GM18861 (cell line): ENCODE measurements around the gene FAM118B.

Experiments
- ATAC-seq: cut with Tn5 transposase; IDR thresholded peaks from one replicate; pipeline ENCODE4 v1.9.1; 2021; ENCODE audit not compliant: unreplicated experiment

Gene FAM118B

DNA sequence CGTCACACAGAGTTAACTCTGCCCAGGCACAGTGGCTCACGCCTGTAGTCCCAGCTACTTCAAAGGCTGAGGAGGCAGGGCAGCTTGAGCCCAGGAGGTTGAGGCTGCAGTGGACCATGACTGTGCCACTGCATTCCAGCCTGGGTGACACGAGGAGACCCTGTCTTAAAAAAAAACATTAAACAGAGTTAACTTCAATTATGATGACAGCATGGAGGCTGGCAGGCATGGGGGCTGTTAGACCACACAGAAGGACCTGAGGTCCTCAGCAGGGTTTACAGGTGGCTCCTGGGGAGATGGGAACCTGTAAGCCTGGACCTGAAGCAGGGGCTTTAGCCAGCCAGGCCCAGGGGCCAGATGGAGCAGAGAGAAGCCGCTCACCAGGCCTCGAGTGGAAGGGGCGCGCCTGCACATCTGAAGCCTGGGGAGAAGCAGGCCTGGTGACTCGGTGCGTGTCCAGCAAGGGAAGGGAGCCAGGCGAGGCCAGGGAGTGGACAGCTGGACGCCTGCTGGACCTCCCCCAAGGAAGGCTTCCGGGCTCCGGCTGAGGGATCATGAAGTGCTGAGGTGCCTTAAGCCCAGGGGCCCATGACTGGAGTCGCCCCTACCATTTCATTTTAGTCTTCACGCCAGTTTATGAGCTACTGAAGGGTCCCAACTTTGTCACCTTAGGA, 25.4 kb upstream of the FAM118B start:
- no peak for ATAC-seq

DNA sequence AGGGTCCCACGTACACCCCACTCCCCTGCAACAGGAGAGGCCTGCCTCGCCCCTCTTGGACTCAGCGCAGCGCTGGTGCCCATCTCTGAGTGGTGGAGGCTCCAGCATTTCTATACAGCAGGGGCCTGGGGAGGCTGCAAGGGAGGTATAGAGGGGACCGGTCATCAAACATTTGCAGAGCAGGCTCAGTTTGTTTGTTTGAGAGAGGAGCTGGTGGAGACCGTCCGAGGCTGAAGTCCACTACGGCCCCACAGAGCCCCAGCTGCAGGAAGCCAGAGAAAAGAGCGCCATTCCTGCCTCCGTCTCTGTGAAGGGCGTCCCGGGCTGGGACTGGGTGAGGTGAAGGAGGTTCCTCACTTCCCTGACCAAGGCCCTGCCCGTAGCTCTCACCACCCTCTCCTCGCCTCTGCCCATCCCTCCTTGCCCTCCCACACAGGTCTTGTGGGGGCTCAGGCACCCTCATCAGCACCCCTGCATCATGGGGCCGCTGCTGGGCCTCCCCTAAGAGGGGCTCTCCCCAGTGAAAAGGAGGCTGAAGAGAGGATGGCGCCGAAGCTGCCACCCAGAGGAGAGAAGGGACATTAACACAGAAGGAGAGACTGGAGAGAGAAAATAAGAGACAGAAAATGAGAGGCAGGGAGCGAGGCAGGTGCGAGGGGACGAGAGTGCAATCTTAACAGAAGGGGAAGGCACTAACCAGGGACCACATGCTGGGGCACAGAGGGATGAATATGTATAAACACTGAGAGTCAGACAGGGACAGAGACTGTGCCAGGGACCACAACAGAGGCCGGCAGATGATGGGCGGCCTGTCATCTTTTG, 24.7 kb upstream of the FAM118B start:
- no peak for ATAC-seq

DNA sequence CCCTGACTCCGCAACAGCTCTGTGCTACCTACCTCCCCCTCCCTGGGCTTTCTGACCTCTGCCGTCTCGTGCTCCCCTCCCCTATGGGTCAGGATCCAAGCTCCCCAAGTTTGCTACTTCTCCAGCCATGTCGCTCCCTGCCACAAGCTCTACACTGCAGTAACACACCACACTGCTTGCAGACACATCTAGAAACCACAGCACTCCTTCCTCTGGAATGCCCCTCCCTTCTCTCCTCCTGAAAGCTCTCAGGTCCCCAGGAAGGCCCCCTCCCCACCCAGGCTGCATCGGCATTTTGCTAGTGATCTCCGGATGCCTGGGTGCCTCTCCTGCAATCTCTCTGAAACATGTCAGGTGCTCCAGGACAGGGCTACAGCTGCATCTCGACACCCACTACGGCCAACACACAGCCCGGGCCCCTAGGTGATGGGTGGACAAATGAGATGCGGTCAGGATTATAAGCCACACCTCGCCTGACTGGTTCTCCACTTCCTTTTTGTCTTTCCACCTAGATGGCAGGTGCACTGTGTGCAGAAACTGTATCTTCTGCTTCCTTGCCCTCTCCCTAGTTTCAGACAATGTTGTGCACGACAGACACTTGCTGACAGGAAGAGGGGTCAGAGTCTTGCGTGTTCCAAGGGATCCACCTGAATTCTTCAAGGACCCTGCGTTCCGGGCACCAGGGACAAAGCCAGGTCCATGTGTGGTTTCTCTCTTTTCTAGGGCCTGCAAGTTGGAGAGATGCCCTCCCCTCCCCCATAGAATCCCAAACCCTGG, 23.1 kb upstream of the FAM118B start:
- peak; percentile 69 for ATAC-seq

DNA sequence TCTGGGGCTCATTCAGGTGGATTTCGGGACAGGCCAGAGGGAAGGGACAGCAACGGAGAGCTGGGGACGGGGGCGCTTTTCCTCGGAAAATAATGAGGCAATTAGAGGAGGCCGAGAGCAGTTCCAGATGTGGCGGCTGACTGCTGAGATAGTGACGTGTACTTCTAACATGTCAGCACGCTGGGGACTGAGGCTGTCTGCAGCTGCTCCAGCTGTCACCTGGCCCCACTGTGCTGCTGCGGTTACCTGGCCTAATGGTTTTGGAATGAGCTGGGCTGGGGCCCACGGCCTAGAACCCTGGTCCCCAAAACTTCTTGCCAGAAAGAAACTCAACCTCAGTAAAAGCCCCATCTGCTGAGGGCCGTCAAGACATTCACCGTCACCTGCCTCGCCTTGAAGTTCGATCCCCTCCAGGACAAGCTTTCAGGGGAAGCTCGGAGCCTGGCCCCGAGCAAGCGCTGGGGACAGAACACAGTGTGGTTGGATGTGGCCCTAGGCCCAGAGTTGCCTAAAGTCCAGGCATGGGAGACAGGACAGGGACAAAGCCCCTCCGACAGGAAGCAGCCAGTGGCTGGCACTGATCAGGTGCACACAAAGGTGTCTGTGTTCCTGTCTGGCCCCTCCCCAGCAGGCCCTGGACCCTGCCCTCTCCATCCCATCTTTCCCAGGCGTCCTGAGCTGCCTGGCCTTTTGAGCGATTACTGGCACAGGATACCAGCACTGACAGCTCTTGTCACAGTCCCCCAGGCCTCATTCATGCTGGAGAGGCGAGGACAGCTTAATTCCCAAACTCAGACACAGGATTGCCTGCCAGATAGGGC, 22.3 kb upstream of the FAM118B start:
- ATAC-seq = peak; percentile 57

DNA sequence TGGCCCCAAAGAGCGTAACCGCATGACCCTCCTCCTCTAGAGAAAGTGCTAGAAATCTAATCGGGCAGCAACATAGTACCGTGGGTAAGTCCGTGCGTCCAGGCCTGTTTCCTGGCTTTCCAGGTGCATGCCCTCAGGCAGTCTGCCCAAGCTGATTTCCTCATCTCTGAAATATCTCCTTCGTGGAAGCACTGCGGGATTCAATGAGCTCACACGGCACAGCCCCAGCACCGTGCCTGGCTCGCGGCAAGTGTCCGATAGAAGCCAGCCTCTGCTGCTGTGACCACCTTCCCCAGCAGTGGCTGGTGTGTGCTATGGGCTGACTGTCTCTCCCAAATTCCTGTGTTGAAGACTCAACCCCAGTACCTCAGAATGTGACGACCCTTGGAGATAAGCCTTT, 20.8 kb upstream of the FAM118B start:
- no peak for ATAC-seq

DNA sequence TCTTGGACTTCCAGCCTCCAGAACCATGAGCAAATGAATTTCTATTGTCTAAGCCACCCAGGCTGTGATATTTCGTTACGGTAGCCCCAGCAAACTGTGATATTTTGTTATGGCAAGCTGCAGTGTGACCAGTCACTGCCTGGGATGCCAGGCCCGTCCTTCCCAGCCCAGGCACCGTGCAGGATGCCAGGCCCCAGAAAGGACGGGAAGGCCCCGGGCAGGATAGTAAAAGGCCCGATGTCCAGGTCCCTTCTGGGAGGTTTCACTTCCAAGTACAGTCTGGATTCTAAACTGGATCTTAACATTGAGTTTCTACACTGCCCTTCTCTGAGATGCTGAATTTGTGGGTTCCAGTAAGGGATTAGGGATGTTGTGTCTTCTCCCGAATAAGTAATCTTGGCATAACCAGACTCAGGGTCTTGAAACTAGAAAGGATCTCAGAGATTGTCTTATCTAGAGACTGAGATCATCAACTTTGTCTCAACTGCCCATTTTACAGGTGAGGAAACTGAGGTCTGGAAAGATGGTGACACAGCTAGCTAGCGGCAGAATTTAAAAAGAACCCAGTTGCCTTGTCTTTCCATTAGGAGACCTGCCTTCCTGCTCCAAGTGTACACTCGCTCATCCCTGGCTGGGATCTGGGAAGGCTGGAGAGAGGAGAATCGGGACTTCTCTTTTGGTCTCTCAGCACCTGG, 20.1 kb upstream of the FAM118B start:
- no peak for ATAC-seq

DNA sequence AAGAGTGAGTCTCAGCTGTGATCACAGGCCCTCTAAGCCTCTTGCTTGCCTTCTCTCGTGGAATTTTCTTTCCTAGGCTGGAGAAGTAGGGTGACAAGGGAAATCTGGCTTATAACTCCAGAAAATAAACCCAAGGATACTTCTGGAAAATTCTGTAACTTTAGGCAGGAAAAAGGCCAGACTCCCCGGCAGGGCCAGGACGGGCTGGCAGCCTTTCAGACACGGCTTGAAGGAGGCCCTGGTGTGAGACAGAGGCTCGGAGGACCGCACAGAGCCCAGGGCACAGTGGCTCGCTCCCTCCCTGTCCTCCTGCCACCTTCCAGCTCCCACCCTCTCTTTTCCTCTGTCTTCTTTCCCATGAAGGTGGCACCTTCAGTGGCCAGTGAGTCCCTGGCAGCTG, 19.2 kb upstream of the FAM118B start:
- no peak for ATAC-seq

DNA sequence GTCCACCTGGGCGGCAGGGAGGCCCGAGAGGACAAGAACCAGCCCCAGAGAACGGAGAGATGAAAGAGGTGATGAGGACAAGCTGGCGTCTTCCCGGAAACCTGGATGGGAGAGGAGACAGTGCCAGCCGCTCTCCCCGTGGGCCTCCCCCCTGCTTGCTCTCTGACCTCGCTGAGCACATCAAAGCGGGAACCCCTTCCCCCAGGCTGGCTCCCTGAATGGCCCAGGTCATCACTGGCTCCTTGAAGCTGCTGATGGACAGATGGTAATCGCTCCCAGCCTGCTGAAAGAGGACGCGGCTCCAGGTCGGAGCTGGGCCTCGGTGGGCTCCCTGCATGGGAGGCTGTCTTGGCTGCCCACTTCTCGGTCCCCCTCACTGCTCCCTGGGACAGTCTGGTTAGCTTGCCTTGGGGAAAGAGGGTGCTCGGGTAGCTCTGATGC, 18.5 kb upstream of the FAM118B start:
- ATAC-seq = no peak

DNA sequence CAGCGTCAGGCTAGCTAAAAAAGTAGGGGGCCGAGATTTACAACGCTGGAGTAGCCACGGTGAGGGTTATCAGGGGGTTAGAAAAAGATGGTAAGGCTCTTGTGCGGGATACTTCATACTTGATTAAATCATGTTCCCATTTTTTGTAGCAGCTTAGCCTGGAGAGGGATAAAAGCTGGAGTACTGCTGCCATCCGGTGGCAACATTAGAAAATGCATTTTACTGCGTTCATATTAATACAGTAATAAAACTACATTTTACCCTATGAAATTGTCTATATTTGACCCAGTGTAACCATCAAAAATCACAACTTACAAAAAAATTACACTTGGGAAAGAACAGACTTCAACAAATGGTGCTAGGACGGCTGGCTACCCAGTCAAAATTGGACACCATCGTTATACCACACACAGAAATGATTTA, 17.4 kb upstream of the FAM118B start:
- no peak for ATAC-seq

DNA sequence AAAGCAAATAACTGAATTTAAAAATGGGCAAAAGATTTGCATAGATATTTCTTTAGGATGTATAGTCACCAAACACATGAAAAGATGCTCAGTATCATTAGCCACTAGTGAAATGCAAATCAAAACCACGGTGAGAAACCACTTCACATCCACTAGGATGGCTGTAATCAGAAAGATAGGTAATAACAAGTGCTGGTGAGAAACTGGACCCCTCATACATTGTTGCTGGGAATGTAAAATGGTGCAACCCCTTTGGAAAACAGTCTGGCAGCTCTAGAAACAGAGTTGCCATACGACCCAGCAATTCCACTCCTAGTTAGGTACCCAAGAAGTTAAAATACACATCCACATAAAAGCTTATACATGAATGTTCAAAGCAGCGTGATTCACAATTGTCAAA, 16.5 kb upstream of the FAM118B start:
- no peak for ATAC-seq

DNA sequence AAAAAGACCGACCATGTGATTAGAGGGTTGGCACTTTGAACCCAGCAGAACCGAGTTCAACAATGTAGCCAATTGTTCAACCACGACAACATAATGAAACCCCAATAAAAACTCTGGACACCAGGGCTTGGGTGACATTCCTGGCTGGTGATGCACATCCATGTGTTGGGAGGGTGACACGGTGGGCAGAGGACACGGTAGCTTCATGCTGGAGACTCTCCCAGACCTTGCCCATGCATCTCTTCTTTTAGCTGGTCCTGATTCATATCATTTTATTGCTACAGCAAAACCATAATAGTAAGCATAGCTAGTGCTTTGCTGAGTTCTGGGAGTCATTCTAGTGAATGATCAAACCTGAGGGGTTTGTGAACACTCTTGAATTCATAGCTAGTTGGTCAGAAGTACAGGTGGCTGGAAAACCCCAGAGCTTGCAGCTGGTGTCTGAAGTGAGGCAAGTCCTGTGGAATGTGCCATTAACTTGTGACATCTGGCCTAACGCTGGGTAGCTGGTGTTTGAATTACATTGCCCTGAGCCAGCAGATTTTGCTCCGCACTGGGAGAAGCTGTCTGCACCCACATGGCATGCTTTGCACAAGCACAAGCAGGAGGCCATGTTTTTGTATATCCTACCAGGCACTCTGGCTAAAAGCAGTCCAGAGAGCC, 14.2 kb upstream of the FAM118B start:
- ATAC-seq = no peak

DNA sequence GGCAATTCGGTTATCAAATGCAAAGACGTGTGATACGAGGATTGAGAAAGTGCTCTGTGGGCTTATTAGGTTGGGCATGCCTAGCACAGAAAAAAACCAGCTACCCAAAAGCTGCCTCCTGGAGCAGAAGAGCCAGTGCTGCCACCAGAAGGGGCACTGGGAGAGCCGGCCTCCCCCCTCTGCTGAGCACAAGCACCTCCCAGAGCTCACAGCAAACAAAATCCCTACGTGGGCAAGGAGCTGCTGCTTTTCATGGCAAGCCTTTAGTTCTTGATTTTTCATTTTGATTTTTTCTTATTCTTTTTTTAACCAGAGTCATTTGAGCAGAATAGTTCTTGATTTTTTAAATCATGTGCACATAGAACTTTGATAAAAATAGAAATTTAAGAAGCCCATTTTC, 12.9 kb upstream of the FAM118B start:
- no peak for ATAC-seq

DNA sequence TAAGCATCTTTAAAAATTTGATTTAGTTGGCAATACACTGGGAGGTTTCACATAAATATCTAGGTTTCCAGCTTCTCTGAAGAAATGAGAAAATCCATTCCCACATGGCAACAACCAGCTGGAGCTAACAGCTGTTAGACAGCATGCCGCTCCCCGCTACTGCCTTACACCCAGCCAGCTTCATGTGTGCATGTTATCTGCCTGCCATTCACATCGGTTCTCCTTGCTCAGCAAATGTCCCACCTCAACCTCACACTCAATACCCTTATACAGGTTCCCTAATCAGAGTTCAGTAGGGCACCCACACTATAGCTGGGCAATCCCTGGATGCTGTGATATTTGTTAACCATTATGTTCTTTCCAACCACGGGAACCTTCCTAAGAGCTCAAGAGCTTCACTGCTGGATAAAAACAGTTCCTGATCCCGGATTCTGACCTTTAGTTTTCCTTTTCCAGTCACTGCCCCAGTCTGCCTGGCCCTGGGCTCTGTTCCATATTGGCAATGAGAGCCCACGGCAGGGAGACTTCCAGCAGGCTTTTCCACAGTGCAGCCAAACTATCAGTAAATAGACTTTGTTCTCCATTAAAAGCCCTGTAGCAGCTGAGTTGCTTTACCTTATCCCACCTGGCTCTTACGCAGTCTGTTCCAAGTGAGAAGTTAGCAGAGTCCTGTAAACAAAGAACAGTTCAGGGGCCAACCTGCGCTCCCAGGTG, 8.8 kb upstream of the FAM118B start:
- no peak for ATAC-seq

DNA sequence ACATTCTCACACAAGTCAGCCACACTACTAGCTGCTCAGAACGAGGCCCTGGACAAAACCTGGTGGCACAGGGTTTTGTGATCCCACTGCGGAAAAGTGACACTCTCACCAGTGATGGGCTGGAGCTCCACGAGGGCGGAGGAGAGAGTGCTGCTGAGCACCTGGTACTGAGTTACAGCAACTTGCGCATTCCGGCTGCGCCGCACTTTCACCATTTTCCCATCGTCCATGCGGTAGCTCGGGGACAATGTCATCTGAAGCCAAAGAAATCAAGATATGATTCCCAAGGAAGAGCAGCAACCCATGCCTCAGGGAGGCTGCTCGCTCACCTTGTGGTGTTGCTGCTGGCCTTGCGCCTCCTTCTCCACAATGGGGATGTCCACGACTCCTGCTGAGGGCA, 6.2 kb upstream of the FAM118B start:
- no peak for ATAC-seq

DNA sequence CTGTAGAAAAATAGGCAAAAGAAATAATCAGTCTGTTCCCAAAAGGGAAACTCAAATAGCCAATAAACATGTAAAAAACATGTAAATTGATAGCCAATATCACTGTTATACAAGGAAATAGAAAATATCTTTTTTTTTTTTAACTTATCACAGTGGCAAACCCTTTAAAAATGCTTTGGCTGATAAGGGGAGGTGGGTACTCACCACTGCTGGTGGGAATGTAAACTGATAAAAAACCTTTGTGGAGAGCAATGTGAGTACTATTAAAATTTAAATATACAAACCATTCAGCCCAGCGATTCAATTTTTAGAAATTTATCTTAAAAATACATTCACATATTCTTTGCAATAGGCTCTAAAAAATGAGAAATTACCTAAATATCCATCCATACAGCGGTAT, 3.7 kb upstream of the FAM118B start:
- ATAC-seq = no peak

DNA sequence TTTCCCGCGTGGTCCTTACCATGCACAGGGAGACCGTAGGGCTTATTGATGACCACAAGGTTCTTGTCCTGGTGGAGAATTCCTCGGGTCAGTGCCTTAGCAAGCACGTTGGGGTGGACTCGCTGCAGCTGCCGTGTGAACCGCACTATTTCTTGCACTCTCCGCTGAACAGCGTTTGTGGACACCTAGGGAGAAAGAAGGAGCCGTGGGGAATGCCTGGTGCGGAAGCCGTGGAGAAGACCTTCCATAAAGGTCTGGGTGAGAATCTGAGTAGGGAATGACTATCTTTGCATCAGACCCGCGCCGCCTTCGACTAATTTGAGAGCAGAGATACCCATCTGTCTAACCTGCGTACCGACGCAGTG, 729 bp upstream of the FAM118B start:
- ATAC-seq = no peak

DNA sequence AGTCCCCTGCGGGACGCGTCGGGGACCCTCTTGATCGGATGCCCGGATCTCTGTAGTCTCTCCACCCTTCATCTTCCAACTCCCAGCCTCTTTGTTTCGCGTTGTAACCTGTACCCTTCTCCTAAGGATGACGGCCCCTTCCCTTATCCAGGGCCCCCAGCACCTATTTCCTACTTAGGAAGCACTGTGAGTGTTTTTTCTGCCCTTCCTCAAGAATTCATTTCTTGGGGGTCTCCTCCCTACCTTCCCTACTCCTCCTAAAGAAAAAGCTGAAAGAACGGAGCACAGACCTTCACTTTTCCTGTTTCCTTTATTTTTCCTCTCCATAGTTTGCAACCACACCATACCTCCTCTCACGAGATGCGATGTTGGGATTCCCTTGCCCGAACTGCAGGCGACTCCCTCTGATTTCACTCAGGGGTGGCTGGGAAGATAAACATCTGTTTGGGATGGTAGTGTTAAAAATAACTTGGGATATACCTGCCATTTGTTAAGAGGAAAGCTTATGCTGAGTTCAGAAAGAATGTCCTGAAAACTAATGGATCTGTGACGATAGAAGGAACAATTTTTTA, 593 bp downstream of the FAM118B start:
- no peak for ATAC-seq

DNA sequence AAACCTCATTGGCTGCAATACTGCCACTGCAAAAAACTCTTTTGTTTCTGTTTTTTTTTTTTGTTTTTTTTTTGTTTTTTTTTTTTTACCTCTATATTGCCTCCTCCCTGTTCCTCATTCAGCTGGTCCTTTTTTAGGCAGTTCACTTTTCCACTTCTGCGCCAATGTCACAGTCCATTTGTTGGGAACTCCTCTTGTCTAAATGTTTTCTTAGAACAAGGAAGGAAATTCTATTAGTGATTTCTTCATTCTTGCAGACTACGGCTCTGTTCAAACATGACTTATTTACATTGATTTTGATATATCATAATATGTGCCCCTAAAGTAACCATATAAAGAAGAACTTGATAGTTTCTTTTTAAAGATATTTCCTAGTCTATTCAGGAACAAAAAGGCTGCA, 2.9 kb downstream of the FAM118B start:
- no peak for ATAC-seq

DNA sequence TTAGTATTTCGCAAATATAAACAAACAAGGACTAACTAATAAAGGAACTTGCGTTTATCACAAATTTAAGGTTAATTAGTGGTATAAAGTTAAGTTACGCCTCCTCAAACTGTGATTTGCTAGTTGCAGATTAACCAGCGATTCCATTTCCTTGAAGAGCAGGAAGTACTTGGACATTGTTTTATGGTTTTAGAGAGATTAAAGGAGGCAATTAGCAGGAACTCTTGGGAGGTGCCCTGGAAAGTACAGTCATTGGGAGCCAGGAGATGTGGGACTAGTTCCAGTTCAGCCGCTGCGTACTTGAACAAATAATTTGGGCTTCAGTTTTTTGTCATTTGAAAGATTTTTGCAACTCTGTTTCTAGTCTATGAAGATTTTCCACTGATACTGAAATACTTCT, 3.3 kb downstream of the FAM118B start:
- ATAC-seq = no peak
